Sigmoid colon (tissue), 4 donors: ENCODE data around the gene KCND3.

Experiments
- CTCF ChIP-seq, 4 experiments: fragments of 450-650 bp in 3 of 4; fragments of 200-600 bp in 1 of 4; IDR thresholded peaks; one replicate each; pipeline ENCODE4 v1.5.1; 2016 to 2019; ENCODE audit warnings: antibody characterized with exemption in 4 of 4, mild to moderate bottlenecking in 3 of 4, moderate library complexity in 2 of 4
- POLR2A ChIP-seq, 2 donors: fragments of 450-650 bp; IDR thresholded peaks; one replicate each; pipeline ENCODE4 v1.6.1; 2016; ENCODE audit warnings: antibody characterized with exemption in 2 of 2, mild to moderate bottlenecking in 2 of 2, moderate library complexity in 2 of 2
- POLR2AphosphoS5 ChIP-seq, 4 donors: sonication (generic); formaldehyde crosslinking; IDR thresholded peaks; one replicate each; pipeline ENCODE4 v1.6.1; 2017; ENCODE audit warnings: antibody characterized with exemption in 4 of 4

GRCh38 chr1:111953797-111954196, 35.7 kb downstream of the KCND3 start:
- TF ChIP-seq POLR2A (IDR thresholded peaks at IDR 0.05) (no peak), CTCF (IDR thresholded peaks at IDR 0.05) (no peak), POLR2AphosphoS5 (IDR thresholded peaks at IDR 0.05) (no peak)
